Measurements from ENCODE around the gene RXFP3.
"Not testable (repeated sequence)": the region's sequence is repeated elsewhere in the genome, so short reads cannot be mapped to it uniquely, and the experiment has no call there.

The RXFP3 gene

GRCh38 chr5:33936004-33936380, 194 bp upstream of the RXFP3 start:
- DNase-seq (ENCODE audit: low spot score), result peak; percentile 90

DNA sequence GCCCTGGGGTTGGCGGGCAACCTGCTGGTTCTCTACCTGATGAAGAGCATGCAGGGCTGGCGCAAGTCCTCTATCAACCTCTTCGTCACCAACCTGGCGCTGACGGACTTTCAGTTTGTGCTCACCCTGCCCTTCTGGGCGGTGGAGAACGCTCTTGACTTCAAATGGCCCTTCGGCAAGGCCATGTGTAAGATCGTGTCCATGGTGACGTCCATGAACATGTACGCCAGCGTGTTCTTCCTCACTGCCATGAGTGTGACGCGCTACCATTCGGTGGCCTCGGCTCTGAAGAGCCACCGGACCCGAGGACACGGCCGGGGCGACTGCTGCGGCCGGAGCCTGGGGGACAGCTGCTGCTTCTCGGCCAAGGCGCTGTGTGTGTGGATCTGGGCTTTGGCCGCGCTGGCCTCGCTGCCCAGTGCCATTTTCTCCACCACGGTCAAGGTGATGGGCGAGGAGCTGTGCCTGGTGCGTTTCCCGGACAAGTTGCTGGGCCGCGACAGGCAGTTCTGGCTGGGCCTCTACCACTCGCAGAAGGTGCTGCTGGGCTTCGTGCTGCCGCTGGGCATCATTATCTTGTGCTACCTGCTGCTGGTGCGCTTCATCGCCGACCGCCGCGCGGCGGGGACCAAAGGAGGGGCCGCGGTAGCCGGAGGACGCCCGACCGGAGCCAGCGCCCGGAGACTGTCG, 976 bp downstream of the RXFP3 start:
- DNase-seq (ENCODE audit: low spot score), result no peak

- DNase-seq (ENCODE audit: low spot score), result no peak
Measured at GRCh38 chr5:33937707-33938506, 1.7 kb downstream of the RXFP3 start.

- no peak for DNase-seq (ENCODE audit: low spot score)
Measured at GRCh38 chr5:33938507-33938796, 2.3 kb downstream of the RXFP3 start.

DNA sequence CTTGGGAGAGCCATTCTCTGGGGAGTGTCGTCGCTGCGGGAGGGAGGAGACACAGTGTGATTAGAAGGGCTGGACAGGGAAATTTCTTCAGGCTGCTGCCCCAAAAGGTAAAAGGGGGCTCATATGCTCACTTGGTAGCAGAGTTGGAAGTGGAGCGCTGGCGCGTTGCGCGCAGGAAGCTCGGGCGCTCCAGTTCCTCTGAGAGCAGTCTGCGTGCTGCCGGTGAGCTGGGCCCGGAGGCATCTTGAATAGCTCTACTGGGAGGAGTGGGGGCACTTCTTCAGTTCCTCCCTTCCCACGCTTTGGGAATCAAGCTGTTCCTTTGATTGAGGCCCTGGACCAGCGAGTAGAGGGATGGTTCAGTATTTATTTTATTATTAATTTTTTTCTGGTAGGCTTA, 2.7 kb downstream of the RXFP3 start:
- no peak for DNase-seq (ENCODE audit: low spot score)

DNA sequence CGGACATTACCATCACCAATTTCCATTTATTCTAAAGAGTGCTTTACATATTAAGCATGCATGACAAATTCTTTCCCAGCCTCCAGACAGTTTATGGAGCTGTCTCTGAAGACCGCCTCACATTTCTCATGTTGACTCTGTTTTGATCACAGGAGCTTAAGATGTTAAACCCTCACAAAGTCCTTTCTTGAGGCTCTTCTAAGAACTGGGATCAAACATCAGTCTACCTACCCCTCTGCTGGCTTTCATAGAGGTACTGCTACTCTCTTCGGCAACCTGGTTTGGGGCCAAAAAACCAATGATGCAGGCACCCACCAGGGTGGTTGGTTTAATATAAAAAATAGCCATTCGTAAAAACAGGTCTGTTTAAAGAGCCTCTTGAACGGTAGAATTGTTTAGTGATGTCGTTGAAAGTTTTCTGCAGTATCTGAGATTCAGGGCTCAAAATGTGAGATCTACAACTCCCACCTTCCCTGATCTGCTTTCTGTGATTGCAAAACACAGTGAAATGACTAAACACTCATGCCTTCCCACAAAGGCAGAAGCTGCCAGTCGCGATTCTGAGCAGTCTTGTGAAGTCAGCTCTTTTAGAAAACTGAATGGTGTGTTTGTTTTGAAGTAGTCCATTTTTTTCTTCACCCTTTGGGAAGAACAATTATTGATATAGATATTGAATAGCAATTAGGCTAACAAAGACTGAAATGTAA, 3.5 kb downstream of the RXFP3 start:
- peak; percentile 51 for DNase-seq (ENCODE audit: low spot score)

DNA sequence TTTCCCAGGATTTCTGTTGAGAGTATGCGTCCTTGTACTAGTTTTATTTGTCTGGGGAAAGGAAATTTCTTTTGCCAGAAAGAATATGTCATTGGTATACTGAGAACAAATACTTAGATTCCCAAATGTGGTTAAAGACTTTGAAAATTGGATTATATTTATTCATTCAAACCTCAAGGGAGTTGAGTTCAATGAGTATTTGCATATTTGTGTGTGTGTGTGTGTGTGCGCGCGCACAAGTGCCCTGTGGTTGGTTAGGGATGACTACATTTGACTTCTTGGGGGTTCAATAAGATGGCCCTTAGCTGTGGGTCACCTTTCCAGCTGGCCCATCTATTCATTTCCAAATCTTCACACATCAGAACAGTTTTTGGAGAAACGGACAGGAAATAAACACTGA, 4.9 kb downstream of the RXFP3 start:
- DNase-seq (ENCODE audit: low spot score), result no peak

- DNase-seq (ENCODE audit: low spot score), result no peak
Measured at GRCh38 chr5:33944543-33945132, 8.5 kb downstream of the RXFP3 start.

DNA sequence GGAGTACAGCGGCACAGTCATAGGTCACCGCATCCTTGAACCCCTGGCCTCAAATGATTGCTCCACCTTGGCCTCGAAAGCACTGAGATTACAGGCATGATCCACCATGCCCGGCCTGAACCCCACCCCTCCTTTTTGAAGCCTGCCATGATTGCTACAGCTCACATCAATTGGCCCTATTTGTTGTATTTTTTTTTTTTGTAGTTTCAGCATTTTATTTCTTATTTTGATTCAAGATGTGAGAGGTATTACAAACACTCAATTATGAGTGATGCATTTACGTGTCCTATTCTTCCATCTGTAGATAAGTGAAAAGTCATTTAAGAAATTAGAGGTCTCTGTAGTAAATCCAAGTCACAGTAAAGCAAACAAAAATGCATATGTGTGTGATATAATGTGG, 16.0 kb downstream of the RXFP3 start:
- not testable (repeated sequence) for DNase-seq (ENCODE audit: low spot score)

DNA sequence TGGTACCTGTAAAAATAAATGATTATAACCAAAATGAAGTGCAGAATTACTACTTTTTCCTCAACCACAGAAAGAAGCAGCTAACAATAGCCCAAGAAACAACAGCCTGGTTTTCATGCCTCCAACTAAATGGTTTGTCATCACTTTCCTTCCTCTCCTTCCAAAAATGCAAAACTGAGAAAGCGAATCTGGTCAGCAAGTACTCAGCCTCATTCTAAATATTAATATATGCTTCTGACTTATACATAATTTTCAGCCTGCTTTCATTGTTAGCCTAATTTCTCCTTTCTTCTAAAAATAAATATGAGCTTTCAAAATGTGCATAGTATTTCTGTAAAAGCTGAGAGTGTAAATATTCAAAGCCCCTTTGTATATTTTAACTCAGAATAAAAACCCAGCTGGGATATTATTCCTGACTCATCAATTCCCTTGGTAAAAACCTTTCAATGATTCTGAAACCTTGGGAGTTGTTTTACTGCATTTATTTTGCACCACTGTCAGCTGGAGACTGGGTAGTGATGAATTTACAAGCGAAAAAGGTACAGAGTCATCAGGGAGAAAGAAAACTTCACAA, 21.5 kb downstream of the RXFP3 start:
- DNase-seq (ENCODE audit: low spot score), result no peak

DNA sequence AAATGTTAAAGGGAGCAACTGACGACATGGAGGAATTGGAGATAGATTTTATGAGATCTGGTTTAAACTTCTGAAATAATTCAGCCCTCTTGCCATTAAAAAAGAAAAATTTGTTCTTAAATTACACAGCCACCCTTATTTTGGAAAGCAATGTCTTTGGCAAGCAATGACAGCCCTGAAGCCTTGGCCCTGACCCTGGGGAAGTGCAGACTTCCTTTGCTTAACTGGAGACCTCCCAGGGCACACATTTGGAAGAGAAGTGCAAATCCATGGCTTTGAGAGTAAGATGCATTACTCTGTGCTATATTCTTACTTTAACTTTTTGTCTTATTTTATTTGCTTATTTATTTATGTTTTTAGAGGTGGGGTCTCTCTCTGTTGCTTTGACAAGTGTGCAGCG, 22.0 kb downstream of the RXFP3 start:
- no peak for DNase-seq (ENCODE audit: low spot score)

GRCh38 chr5:33964132-33964700, 28.0 kb downstream of the RXFP3 start:
- no peak for DNase-seq (ENCODE audit: low spot score)

- no peak for DNase-seq (ENCODE audit: low spot score)
Measured at GRCh38 chr5:33966805-33967204, 30.6 kb downstream of the RXFP3 start.

GRCh38 chr5:33968211-33969005, 32.2 kb downstream of the RXFP3 start:
- no peak for DNase-seq (ENCODE audit: low spot score)

- DNase-seq (ENCODE audit: low spot score), result peak; percentile 83
Measured at GRCh38 chr5:33969572-33970452, 33.6 kb downstream of the RXFP3 start.

GRCh38 chr5:33973271-33973670, 37.1 kb downstream of the RXFP3 start:
- DNase-seq (ENCODE audit: low spot score), result no peak

GRCh38 chr5:33975852-33976251, 39.7 kb downstream of the RXFP3 start:
- peak; percentile 31 for DNase-seq (ENCODE audit: low spot score)

GRCh38 chr5:33976307-33976706, 40.1 kb downstream of the RXFP3 start:
- DNase-seq (ENCODE audit: low spot score), result no peak

DNA sequence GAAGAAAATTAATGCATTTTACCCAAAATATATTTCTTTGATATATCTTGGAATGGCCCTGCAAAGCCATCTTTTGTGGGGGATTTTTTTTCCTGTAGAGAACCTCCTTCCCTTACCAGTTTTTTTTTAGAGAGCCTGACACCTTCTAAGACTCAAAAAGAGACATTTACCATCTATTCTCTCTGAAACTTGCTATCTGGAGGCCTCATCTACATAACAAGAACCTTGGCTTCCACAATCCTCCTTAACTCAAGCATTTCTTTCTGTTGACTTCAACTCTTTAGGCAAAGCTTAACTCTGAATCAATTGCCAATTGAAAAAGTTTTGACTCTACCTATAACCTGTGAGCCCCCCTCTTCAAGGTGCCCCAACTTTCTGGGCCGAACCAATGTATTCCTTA, 42.1 kb downstream of the RXFP3 start:
- no peak for DNase-seq (ENCODE audit: low spot score)

DNA sequence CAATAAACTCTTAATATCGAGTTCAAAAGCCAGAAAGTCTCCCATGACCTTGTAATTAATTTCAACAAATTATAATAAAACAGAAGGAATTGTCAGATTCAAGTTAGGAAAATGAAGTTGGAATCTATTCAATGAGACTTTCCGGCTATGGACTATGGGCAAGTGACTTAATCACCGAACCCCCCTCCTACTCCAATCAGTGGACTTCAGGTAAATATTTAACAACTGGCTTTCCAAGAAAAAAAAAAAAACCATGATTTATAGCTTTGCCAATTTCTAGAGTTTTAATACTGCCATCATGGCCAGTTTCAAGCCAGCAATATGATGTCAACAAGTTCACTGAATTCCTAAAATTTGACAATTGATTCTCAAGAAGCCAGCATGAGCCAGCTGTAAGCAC, 43.8 kb downstream of the RXFP3 start:
- no peak for DNase-seq (ENCODE audit: low spot score)
